HEK293 (cell line): Measurements from ENCODE around the gene RNF11.

Source experiments
- CTCF ChIA-PET: fragments of 350-600 bp; formaldehyde crosslinking; extraction: SDS; loops from one replicate; lab custom pipeline; 2021; ENCODE audit warnings: antibody characterized with exemption; lab: Yijun Ruan, JAX
- POLR2A ChIA-PET: fragments of 300-600 bp; formaldehyde crosslinking; extraction: SDS; loops from one replicate; lab custom pipeline; 2020; ENCODE audit warnings: antibody characterized with exemption, inconsistent platforms; lab: Yijun Ruan, JAX
- H3K27ac ChIP-seq: fragments of 200-500 bp; sonication (Bioruptor generic); 2 replicates; pipeline ENCODE4 v1.5.1; 2014; ENCODE audit warnings: low read depth, low read length, control low read depth, inconsistent platforms; ENCODE audit errors: extremely low read depth
- H3K36me3 ChIP-seq, 2 experiments: fragments of 200-500 bp in 1 of 2; sonication (Bioruptor generic) in 1 of 2; 1 replicate in 1 of 2; 2 replicates in 1 of 2; pipeline ENCODE4 v1.5.1; 2014 to 2017; ENCODE audit warnings: inconsistent platforms in 2 of 2, low read length in 2 of 2; ENCODE audit not compliant: control insufficient read depth in 2 of 2, insufficient read depth in 1 of 2
- H3K4me1 ChIP-seq: fragments of 200-500 bp; sonication (Bioruptor generic); 2 replicates; pipeline ENCODE4 v1.5.1; 2014; ENCODE audit warnings: mild to moderate bottlenecking, low read length, inconsistent platforms; ENCODE audit not compliant: control insufficient read depth, insufficient read depth
- H3K4me3 ChIP-seq: 2 replicates; pipeline ENCODE4 v1.5.1; 2011; ENCODE audit warnings: low read depth, mild to moderate bottlenecking, control low read depth, low read length, moderate library complexity
- H3K9me3 ChIP-seq: fragments of 200-500 bp; sonication (Bioruptor generic); 2 replicates; pipeline ENCODE4 v1.5.1; 2014; ENCODE audit warnings: low read depth, low read length, inconsistent platforms; ENCODE audit not compliant: control insufficient read depth, insufficient read depth
- HOXC10 ChIP-seq: sonication (generic); formaldehyde crosslinking; IDR thresholded peaks from 2 replicates; pipeline ENCODE4 v1.8.1; 2023; ENCODE audit warnings: mild to moderate bottlenecking, missing genetic modification reagents
- IKZF3 ChIP-seq: fragments of 450-650 bp; IDR thresholded peaks from 2 replicates; pipeline ENCODE4 v1.5.0; 2018; ENCODE audit warnings: missing biosample characterization, mild to moderate bottlenecking, missing genetic modification characterization, moderate library complexity
- KLF9 ChIP-seq: fragments of 450-650 bp; formaldehyde crosslinking; IDR thresholded peaks from 2 replicates; pipeline ENCODE4 v1.5.1; 2016; ENCODE audit warnings: missing biosample characterization, missing genetic modification characterization, low read depth
- OSR2 ChIP-seq: fragments of 450-650 bp; formaldehyde crosslinking; IDR thresholded peaks from 2 replicates; pipeline ENCODE4 v1.5.1; 2016; ENCODE audit warnings: missing biosample characterization, missing genetic modification characterization
- SCRT1 ChIP-seq: fragments of 450-650 bp; formaldehyde crosslinking; IDR thresholded peaks from 2 replicates; pipeline ENCODE4 v1.5.1; 2016; ENCODE audit warnings: missing biosample characterization, missing genetic modification characterization, borderline replicate concordance
- SP7 ChIP-seq: fragments of 450-650 bp; formaldehyde crosslinking; IDR thresholded peaks from 2 replicates; pipeline ENCODE4 v1.5.1; 2016; ENCODE audit warnings: missing biosample characterization, missing genetic modification characterization
- TRIM28 ChIP-seq: IDR thresholded peaks from 2 replicates; pipeline ENCODE4 v1.6.1; 2011; ENCODE audit warnings: low read length, control low read depth, borderline replicate concordance
- ZBTB48 ChIP-seq: fragments of 450-650 bp; formaldehyde crosslinking; IDR thresholded peaks from 2 replicates; pipeline ENCODE4 v1.5.1; 2016; ENCODE audit warnings: missing biosample characterization, missing genetic modification characterization
- ZFHX2 ChIP-seq: fragments of 450-650 bp; formaldehyde crosslinking; conservative IDR thresholded peaks from 2 replicates; pipeline ENCODE4 v1.5.1; 2016; ENCODE audit warnings: missing biosample characterization, missing genetic modification characterization
- ZFP3 ChIP-seq: fragments of 450-650 bp; formaldehyde crosslinking; IDR thresholded peaks from 2 replicates; pipeline ENCODE4 v1.5.1; 2016; ENCODE audit warnings: low read depth, missing biosample characterization, missing genetic modification characterization
- ZNF121 ChIP-seq: fragments of 450-650 bp; formaldehyde crosslinking; IDR thresholded peaks from 2 replicates; pipeline ENCODE4 v1.5.1; 2016; ENCODE audit warnings: missing biosample characterization, missing genetic modification characterization
- ZNF174 ChIP-seq: fragments of 450-650 bp; formaldehyde crosslinking; IDR thresholded peaks from 2 replicates; pipeline ENCODE4 v1.5.0; 2017; ENCODE audit warnings: missing biosample characterization, mild to moderate bottlenecking, missing genetic modification characterization
- ZNF24 ChIP-seq: fragments of 450-650 bp; formaldehyde crosslinking; IDR thresholded peaks from 2 replicates; pipeline ENCODE4 v1.5.1; 2016; ENCODE audit warnings: missing biosample characterization, missing genetic modification characterization
- ZNF350 ChIP-seq: fragments of 450-650 bp; formaldehyde crosslinking; IDR thresholded peaks from 2 replicates; pipeline ENCODE4 v1.5.0; 2017; ENCODE audit warnings: missing biosample characterization, mild to moderate bottlenecking, missing genetic modification characterization
- ZNF404 ChIP-seq: fragments of 450-650 bp; formaldehyde crosslinking; IDR thresholded peaks from 2 replicates; pipeline ENCODE4 v1.5.1; 2017; ENCODE audit warnings: missing biosample characterization, missing genetic modification characterization
- ZNF521 ChIP-seq: fragments of 450-650 bp; formaldehyde crosslinking; IDR thresholded peaks from 2 replicates; pipeline ENCODE4 v1.5.1; 2017; ENCODE audit warnings: missing biosample characterization, mild to moderate bottlenecking, missing genetic modification characterization
- ZNF585B ChIP-seq: fragments of 450-650 bp; formaldehyde crosslinking; IDR thresholded peaks from 2 replicates; pipeline ENCODE4 v1.5.1; 2016; ENCODE audit warnings: missing biosample characterization, missing genetic modification characterization
- ZNF610 ChIP-seq: fragments of 450-650 bp; formaldehyde crosslinking; IDR thresholded peaks from 2 replicates; pipeline ENCODE4 v1.5.1; 2016; ENCODE audit warnings: missing biosample characterization, missing genetic modification characterization, borderline replicate concordance
- TF ChIP-seq, protein P1 (sequence below): fragments of 450-650 bp; formaldehyde crosslinking; IDR thresholded peaks from 2 replicates; pipeline ENCODE4 v1.5.1; 2016; ENCODE audit warnings: missing biosample characterization, missing genetic modification characterization, borderline replicate concordance
- TF ChIP-seq, protein P2 (sequence below): fragments of 450-650 bp; formaldehyde crosslinking; IDR thresholded peaks from 2 replicates; pipeline ENCODE4 v1.5.1; 2017; ENCODE audit warnings: missing biosample characterization, missing genetic modification characterization
- TF ChIP-seq, protein P3 (sequence below): fragments of 450-650 bp; IDR thresholded peaks from 2 replicates; pipeline ENCODE4 v1.5.1; 2018; ENCODE audit warnings: missing biosample characterization, mild to moderate bottlenecking, missing genetic modification characterization
- TF ChIP-seq, protein P4 (sequence below): fragments of 450-650 bp; IDR thresholded peaks from 2 replicates; pipeline ENCODE4 v1.5.1; 2018; ENCODE audit warnings: missing biosample characterization, missing genetic modification characterization

RNF11 gene

DNA sequence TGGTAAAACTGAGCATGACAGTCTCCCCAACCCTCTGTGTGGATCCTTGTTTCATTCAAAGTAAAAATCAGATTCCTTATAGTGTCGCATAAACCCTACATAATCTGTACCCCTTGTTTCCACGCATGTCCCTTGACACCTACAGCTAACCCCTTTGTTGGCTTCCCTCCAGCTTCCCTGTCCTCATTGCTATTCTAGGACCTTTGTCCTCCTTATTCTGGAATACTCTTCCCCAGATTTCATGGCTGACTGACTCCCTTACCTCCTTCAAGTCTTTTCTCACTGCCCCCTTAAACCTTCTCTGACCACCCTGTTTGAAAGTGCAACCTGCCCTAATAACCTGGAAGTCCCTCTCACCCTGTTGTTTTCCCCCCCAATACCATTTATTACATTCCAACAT, 4.0 kb downstream of the RNF11 start (continued):
- TF ChIP-seq, protein P1, sequence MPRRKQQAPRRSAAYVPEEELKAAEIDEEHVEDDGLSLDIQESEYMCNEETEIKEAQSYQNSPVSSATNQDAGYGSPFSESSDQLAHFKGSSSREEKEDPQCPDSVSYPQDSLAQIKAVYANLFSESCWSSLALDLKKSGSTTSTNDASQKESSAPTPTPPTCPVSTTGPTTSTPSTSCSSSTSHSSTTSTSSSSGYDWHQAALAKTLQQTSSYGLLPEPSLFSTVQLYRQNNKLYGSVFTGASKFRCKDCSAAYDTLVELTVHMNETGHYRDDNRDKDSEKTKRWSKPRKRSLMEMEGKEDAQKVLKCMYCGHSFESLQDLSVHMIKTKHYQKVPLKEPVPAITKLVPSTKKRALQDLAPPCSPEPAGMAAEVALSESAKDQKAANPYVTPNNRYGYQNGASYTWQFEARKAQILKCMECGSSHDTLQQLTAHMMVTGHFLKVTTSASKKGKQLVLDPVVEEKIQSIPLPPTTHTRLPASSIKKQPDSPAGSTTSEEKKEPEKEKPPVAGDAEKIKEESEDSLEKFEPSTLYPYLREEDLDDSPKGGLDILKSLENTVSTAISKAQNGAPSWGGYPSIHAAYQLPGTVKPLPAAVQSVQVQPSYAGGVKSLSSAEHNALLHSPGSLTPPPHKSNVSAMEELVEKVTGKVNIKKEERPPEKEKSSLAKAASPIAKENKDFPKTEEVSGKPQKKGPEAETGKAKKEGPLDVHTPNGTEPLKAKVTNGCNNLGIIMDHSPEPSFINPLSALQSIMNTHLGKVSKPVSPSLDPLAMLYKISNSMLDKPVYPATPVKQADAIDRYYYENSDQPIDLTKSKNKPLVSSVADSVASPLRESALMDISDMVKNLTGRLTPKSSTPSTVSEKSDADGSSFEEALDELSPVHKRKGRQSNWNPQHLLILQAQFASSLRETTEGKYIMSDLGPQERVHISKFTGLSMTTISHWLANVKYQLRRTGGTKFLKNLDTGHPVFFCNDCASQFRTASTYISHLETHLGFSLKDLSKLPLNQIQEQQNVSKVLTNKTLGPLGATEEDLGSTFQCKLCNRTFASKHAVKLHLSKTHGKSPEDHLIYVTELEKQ (tag by site-specific recombination), result no peak
- no peak for TF ChIP-seq ZNF610 (tag by site-specific recombination)
- TF ChIP-seq ZNF174 (tag by site-specific recombination), result no peak

DNA sequence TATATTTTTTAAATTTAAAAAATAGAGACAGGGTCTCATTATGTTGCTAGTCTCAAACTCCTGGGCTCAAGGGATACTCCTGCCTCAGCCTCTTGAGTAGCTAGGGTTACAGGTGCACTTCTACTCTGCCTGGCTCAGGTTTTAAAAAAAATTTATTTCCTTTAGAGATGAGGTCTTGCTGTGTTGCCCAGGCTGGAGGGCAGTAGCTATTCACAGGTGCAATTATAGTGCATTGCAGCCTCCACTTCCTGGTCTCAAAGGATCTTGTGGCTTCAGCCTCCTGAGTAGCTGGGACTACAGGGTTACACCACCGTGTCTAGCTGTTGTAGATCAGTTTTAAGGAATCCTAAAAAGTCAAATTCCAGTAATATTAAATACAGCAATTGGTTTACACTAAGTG, 5.0 kb downstream of the RNF11 start:
- peaks cover 12% of the 10 kb centered on the region; the same call in 1 of the 2 replicates for H3K4me1 ChIP-seq
- 0 out of 2 replicates have a peak, but pooled peaks have one; percentile 45 for TF ChIP-seq ZNF121
- TF ChIP-seq TRIM28, result no peak
- TF ChIP-seq ZFP3 (tag by site-specific recombination), result no peak
- TF ChIP-seq, protein P2, sequence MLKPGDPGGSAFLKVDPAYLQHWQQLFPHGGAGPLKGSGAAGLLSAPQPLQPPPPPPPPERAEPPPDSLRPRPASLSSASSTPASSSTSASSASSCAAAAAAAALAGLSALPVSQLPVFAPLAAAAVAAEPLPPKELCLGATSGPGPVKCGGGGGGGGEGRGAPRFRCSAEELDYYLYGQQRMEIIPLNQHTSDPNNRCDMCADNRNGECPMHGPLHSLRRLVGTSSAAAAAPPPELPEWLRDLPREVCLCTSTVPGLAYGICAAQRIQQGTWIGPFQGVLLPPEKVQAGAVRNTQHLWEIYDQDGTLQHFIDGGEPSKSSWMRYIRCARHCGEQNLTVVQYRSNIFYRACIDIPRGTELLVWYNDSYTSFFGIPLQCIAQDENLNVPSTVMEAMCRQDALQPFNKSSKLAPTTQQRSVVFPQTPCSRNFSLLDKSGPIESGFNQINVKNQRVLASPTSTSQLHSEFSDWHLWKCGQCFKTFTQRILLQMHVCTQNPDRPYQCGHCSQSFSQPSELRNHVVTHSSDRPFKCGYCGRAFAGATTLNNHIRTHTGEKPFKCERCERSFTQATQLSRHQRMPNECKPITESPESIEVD (tag by site-specific recombination), result no peak
- no peak for TF ChIP-seq ZNF350
- TF ChIP-seq OSR2 (tag by site-specific recombination), result peak; percentile 35; the same call in 1 of the 2 replicates
- no peak for TF ChIP-seq ZNF24 (tag by site-specific recombination)
- TF ChIP-seq ZBTB48 (tag by site-specific recombination), result no peak
- no peak for TF ChIP-seq ZNF585B
- no peak for TF ChIP-seq KLF9 (tag by site-specific recombination)
- TF ChIP-seq ZNF404 (tag by site-specific recombination), result no peak
- TF ChIP-seq, all 188 proteins: peak for 2
- no peaks in the 10 kb centered on the region for H3K9me3 ChIP-seq
- H3K4me3 ChIP-seq, result no peak overlapping the region
- no peaks in the 10 kb centered on the region; a peak in 1 of 3 replicates for H3K36me3 ChIP-seq
- no peak overlapping the region for H3K27ac ChIP-seq
- CTCF ChIA-PET, result interaction anchor here (0.6 to 1.1 kb wide), 4 partner anchors 51 to 483 kb away, joined by 3 to 4 read pairs (median 3); no protein-coding TSS in a partner anchor
- POLR2A ChIA-PET, result no interaction called here

DNA sequence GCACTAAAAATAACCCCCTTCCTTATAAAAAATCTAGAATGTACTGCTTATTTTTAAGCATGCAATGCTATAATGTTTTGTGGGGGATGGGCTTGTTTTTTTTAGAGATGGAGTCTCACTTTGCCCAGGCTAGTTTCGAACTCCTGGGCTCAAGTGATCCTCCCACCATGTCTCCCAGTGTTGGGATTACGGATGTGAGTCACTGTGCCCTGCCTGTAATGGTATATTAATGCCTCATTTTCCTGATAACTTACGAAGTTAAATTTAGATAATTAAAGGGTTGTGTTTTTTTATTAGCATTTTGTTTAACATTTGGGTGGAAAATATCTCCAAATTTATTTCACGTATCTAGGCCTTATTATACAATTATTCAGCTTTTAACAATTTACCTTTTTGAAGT, 6.5 kb downstream of the RNF11 start:
- Histone ChIP-seq H3K27ac (no peak overlapping the region), H3K36me3 (no peaks in the 10 kb centered on the region; a peak in 1 of 3 replicates), H3K9me3 (no peaks in the 10 kb centered on the region), H3K4me3 (no peak overlapping the region), H3K4me1 (peaks cover 12% of the 10 kb centered on the region; the same call in 1 of the 2 replicates)
- CTCF ChIA-PET, result no interaction called here
- POLR2A ChIA-PET, result interaction anchor here (0.6 kb wide), 1 partner anchor 40 kb away, joined by 5 read pairs; no protein-coding TSS in a partner anchor
- TF ChIP-seq SCRT1 (tag by site-specific recombination) (no peak), HOXC10 (CRISPR knock-in tag) (no peak), SP7 (tag by site-specific recombination) (peak; percentile 76), ZNF610 (tag by site-specific recombination) (no peak), IKZF3 (tag by site-specific recombination) (peak; percentile 62; the same call in 1 of the 2 replicates), ZFHX2 (0 out of 2 replicates have a peak, but pooled peaks have one; percentile 18), ZNF521 (tag by site-specific recombination) (no peak)
- TF ChIP-seq, protein P3, sequence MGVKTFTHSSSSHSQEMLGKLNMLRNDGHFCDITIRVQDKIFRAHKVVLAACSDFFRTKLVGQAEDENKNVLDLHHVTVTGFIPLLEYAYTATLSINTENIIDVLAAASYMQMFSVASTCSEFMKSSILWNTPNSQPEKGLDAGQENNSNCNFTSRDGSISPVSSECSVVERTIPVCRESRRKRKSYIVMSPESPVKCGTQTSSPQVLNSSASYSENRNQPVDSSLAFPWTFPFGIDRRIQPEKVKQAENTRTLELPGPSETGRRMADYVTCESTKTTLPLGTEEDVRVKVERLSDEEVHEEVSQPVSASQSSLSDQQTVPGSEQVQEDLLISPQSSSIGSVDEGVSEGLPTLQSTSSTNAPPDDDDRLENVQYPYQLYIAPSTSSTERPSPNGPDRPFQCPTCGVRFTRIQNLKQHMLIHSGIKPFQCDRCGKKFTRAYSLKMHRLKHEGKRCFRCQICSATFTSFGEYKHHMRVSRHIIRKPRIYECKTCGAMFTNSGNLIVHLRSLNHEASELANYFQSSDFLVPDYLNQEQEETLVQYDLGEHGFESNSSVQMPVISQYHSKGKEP (tag by site-specific recombination), result no peak
- TF ChIP-seq, protein P4, sequence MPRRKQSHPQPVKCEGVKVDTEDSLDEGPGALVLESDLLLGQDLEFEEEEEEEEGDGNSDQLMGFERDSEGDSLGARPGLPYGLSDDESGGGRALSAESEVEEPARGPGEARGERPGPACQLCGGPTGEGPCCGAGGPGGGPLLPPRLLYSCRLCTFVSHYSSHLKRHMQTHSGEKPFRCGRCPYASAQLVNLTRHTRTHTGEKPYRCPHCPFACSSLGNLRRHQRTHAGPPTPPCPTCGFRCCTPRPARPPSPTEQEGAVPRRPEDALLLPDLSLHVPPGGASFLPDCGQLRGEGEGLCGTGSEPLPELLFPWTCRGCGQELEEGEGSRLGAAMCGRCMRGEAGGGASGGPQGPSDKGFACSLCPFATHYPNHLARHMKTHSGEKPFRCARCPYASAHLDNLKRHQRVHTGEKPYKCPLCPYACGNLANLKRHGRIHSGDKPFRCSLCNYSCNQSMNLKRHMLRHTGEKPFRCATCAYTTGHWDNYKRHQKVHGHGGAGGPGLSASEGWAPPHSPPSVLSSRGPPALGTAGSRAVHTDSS (tag by site-specific recombination), result no peak
